Activated CD4-positive, alpha-beta T cell treated with anti-CD3 and anti-CD28 coated beads, Interleukin-10, Interleukin-2, amounts not matched to agents 100 ng/mL and 50 ng/mL, durations not matched to agents 16 hours and 8 hours (primary cell): ENCODE data around the gene SCAND1.
A peak's percentile ranks its signal among the peaks of the same experiment; 100 is the strongest.
"Not testable (repeated sequence)": the region's sequence is repeated elsewhere in the genome, so short reads cannot be mapped to it uniquely, and the experiment has no call there.

Experiments used
- DNase-seq: peaks from one replicate; pipeline ENCODE4 v3.0.0-alpha.2; 2020

SCAND1 gene

GRCh38 chr20:35956616-35957015 is 2.3 kb upstream of the SCAND1 start:
- no peak for DNase-seq

GRCh38 chr20:35954907-35955251 is 577 bp upstream of the SCAND1 start:
- peak; percentile 49 for DNase-seq

- DNase-seq, result peak; percentile 72
Observed at GRCh38 chr20:35953387-35954199, 709 bp downstream of the SCAND1 start.

GRCh38 chr20:35952480-35953386 is 1.6 kb downstream of the SCAND1 start:
- peak; percentile 28 for DNase-seq

- not testable (repeated sequence) for DNase-seq
Observed at GRCh38 chr20:35952080-35952479, 2.2 kb downstream of the SCAND1 start.

- no peak for DNase-seq
Observed at GRCh38 chr20:35950093-35950492, 4.2 kb downstream of the SCAND1 start.

- no peak for DNase-seq
Observed at GRCh38 chr20:35947907-35948306, 6.4 kb downstream of the SCAND1 start.

GRCh38 chr20:35947489-35947888 is 6.8 kb downstream of the SCAND1 start:
- DNase-seq, result peak; percentile 52

- DNase-seq, result no peak
Observed at GRCh38 chr20:35942243-35942642, 12.1 kb downstream of the SCAND1 start.

GRCh38 chr20:35941620-35942019 is 12.7 kb downstream of the SCAND1 start:
- DNase-seq, result no peak

- DNase-seq, result no peak
Observed at GRCh38 chr20:35939264-35939663, 15.0 kb downstream of the SCAND1 start.

GRCh38 chr20:35934050-35934449 is 20.3 kb downstream of the SCAND1 start:
- no peak for DNase-seq

- no peak for DNase-seq
Observed at GRCh38 chr20:35929301-35929700, 25.0 kb downstream of the SCAND1 start.

- DNase-seq, result no peak
Observed at GRCh38 chr20:35920523-35920922, 33.8 kb downstream of the SCAND1 start.

GRCh38 chr20:35918021-35918420 is 36.3 kb downstream of the SCAND1 start:
- no peak for DNase-seq

- no peak for DNase-seq
Observed at GRCh38 chr20:35917077-35917476, 37.2 kb downstream of the SCAND1 start.

GRCh38 chr20:35912881-35913280 is 41.4 kb downstream of the SCAND1 start:
- no peak for DNase-seq

- DNase-seq, result no peak
Observed at GRCh38 chr20:35910254-35910653, 44.0 kb downstream of the SCAND1 start.

- DNase-seq, result no peak
Observed at GRCh38 chr20:35909796-35910195, 44.5 kb downstream of the SCAND1 start.

GRCh38 chr20:35909176-35909575 is 45.1 kb downstream of the SCAND1 start:
- peak; percentile 28 for DNase-seq

- no peak for DNase-seq
Observed at GRCh38 chr20:35908007-35908406, 46.3 kb downstream of the SCAND1 start.

- DNase-seq, result no peak
Observed at GRCh38 chr20:35907017-35907701, 47.1 kb downstream of the SCAND1 start.

- DNase-seq, result no peak
Observed at GRCh38 chr20:35904982-35905663, 49.2 kb downstream of the SCAND1 start.
